Fibroblast of skin of abdomen (primary cell): Measurements from ENCODE around the gene FHL2.

Experiments used
- DNase-seq: peaks from one replicate; pipeline ENCODE4 v3.0.0-alpha.2; 2013

The FHL2 gene

GRCh38 chr2:105421053-105421452 lies 22.2 kb upstream of the FHL2 start:
- DNase-seq, result no peak

GRCh38 chr2:105418522-105418921 lies 19.7 kb upstream of the FHL2 start:
- no peak for DNase-seq

DNA sequence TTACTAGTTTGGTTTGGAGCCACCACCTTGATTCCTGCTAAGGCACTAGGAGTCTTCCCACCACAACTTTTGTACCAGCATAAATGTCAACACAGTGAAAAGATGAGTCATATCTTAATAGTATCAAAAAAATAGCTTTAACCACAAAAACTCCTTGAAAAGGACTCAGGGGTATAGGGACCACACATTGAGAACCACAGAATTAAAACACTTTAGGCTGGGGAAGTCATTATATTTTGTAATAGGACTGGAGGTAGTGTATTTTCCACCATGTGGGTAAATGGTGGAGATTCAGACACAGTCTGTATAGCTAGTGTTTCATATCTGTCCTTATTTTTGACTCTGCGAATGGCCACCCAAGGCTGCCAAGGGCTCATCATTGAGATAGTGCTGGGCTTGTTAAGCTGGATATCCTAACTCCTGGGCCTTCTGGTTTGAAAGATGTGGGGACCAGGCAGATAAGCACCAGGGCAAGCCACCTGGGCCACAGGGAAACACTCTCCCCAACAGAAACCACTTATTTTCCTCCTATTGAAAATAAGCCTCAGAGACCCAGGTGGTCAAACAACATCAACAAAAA lies 19.1 kb upstream of the FHL2 start:
- DNase-seq, result peak; percentile 74

DNA sequence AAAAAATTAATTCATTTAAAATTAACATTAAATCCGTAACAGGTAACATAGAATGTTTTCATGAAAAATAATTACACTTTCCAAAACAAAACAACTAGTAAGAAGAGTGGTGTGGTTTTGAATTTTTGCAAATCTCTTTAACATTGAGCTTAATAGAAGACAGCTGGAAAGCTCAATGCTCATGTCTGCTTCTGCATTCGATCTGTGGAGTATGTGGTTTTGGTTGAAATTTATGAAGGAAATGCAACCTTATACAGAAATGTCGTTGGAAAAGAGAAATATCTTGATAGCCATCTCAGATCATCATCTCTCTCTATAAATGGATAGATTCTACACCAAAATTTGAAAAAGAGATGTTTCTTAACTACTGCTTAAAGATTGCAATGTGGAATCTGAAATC lies 17.3 kb upstream of the FHL2 start:
- peak; percentile 55 for DNase-seq

- no peak for DNase-seq
Measured at GRCh38 chr2:105415007-105415406, 16.2 kb upstream of the FHL2 start.

DNA sequence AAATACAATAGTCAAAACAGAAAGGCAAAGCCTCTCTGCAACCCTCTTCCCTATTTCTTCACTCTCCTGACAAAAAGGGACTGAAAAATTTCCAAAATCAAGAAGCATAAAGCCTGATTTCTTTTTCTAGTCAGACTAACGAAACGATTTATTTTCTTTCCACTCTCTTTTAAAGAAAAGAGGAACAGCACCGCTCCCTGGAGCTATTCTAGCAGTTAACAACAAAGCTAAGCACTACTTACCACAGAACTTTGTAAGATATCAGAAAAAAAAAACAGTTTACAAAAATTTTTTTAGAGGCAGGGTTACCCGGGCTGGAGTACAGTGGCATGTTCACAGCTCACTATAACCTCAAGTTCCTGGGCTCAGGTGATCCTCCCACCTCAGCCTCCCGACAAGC lies 14.4 kb upstream of the FHL2 start:
- DNase-seq, result no peak

DNA sequence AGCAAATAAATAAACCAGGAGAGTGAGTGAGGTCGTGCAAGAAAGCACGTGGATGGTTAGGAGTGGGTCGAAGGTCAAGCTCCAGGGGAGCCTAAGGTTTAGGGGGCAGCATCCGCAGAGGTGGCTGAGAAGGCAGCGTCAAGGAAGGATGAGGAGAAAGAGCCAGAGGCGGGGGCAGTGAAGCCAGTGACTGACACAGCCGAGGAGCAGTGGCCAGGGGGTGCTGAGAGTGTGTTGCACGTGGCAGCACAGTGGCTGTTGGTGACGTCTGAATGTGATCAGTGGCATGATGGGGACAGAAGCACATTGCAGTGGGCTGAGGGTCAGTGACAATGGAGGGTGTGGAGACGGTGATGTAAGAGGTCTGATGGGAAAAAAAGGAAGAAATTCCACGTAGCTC lies 13.7 kb upstream of the FHL2 start:
- DNase-seq, result no peak

DNA sequence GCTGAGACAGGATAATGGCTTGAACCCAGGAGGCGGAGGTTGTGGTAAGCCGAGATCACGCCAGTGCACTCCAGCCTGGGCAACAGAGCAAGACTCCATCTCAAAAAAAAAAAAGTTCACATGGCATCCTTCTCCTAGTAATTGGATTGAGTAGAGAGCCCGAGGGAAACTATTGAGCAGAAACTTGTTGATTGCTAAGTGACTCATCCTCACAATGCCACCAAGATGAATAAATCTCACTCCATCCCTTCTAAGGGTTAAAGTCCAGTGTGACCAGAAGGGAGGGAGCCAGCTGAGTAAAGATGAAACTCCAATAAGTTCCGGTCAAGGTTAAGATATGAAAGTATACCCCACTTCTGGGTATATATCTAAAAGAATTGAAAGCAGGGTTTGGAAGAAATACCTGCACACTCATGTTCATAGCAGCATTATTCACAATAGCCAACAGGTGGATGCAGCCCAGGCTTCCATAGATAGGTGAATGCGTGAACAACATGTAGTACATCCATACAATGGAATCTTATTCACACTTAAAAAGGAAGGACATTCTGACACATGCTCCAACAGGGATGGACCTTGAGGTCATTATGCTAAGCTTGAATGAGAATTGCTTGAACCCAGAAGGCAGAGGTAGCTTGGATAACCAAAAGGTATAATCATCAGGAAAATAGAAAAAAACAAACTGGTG lies 13.0 kb upstream of the FHL2 start:
- no peak for DNase-seq

DNA sequence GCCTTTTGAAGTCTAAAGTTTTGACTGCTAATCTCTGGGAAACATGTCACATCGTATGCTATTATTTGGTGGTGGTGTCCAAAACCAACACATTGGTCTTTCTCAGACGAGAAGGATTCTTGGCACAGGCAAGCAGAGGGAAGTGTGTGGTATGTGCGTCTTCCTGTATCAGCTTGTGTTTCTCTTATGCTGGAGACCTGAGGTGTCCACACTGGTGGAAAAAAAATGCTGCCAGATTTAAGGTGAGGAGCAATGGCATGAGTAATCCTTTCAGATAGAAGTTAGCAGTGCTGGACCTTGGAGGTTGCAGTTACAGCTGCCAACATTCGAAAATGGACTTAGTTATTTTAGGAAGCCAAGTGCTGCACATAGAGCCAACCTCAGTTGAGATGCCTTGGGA lies 11.7 kb upstream of the FHL2 start:
- no peak for DNase-seq

DNA sequence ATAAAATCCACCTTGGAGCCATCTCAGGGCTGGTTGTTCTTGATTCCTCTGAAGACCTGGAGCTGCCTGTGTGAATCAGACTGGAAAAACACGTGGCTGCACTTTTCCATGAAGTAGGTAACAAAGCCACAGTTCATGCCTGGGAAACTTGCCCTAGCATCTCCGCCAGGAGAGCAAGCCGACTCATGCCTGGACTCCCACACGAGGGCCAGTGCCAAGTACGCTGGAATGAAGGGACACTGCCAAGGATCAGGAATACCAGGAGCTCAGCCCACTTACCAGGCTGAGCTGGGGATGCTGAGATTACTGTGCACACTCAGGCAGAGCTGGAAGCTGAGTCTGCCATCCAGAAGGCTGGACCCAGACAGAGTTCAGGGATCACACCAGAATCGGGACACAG lies 10.9 kb upstream of the FHL2 start:
- peak; percentile 85 for DNase-seq

DNA sequence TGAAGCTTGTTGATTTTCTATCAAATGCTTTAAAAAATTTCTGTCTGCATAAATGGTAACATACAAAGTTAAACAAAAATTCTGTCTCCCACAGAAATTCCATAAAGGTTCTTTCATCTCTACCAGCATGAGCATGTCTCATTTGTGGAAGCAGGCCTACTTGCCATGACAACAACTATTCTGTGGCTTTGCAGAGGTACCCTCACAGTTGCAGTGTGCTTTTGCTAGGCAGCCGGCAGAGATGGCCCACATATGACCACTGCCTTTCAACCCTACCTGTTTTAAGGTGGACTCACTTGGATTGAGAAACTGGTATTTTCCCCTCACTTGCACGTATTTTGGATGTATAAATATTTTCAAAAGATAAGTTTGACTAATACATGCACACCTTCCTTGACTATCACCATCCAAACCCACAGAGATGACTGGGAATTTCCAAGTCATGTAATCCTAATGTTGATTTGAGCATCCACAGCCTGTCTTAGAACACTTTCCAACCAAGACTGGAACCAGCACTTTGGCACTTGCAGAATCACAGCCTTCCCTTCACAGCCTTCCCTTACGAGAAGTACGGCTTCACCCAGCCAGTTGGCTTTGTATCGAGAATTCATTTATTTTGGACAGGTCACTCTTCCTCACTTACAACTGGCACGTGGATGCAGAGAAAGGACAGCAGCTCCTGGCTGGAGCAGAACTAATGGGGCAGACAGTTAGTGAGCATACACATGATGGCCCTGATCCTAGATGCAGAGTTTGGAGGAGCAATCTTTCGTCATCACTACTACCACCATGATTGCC lies 9.3 kb upstream of the FHL2 start:
- no peak for DNase-seq

- peak; percentile 73 for DNase-seq
Measured at GRCh38 chr2:105406221-105406620, 7.4 kb upstream of the FHL2 start.

DNA sequence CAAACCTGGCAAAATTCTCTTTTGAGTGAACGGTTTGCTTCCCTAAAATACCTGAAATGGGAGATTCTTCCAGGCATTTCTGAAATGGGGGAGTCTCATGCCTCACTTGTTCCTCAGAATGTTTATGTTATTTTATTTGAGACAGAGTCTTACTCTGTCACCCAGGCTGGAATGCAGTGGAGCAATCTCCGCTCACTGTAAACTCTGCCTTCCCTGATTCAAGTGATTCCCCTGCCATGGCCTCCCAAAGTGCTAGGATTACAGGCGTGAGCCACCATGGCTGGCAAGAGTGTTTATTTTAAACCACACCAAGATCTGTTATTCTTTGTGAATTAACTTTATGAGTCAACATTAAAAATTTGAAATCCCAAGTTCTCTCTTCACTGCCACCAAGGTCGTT lies 6.4 kb upstream of the FHL2 start:
- DNase-seq, result peak; percentile 69

- no peak for DNase-seq
Measured at GRCh38 chr2:105404736-105405135, 5.9 kb upstream of the FHL2 start.

GRCh38 chr2:105403783-105404698 lies 5.2 kb upstream of the FHL2 start:
- peak; percentile 93 for DNase-seq

DNA sequence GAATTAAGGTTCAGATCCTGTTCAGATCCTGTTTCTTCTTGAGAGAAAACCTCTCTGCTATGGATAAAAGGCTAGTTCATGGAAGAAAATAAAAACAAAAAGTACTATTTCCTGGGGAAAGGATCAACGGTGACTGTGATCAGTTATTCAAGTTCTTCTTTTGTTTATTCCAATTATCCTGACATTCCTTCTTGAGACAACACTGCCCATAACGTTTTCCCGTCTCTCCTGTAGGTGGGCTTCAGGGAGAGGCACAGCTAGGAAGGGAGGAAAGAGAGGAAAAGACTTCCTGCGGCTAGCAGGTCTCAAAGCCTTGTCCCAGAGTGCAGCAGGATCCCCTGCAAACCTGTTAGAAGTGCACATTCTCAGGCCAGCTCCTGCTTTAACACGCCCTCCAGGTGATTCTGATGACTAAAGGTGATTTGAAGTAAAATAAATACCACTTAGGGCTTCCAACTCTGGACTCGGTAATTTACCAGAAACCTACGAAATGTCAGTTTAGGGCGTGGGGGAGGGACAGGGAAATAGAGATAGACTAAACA lies 4.5 kb upstream of the FHL2 start:
- no peak for DNase-seq

- DNase-seq, result no peak
Measured at GRCh38 chr2:105402809-105403208, 4.0 kb upstream of the FHL2 start.

GRCh38 chr2:105401867-105402266 lies 3.0 kb upstream of the FHL2 start:
- no peak for DNase-seq

DNA sequence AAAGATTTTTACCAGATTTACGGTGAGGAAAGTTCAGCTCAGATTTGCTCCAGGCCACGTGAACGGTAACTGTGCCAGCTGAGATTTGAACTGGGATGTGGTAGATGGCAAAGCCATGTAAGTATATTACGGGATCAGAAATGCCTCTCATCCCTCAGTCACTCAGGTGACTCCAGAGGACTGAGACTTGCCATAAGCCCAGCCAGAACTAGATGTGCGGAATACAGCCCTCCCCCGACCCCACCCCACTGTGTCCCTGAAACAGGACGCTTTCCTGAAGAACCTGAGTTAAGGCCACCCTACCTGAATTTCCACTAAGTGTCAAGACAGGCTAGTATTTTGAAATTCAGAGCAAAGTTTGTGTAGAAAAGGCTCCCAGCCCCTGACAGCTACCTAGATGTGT lies 1.3 kb upstream of the FHL2 start:
- DNase-seq, result no peak

- DNase-seq, result no peak
Measured at GRCh38 chr2:105399207-105399861, 483 bp upstream of the FHL2 start.

- no peak for DNase-seq
Measured at GRCh38 chr2:105397953-105398335, 907 bp downstream of the FHL2 start.
